Activated T-cell treated with anti-CD3 and anti-CD28 coated beads, Interleukin-2, amount 50 U/mL, for 4 hours (primary cell): ENCODE measurements around the gene MX1. TPM values are rescaled to one million over a fixed set of nuclear protein-coding genes. Genes with fewer than 3 reads are reported as not detected.
"Not testable (repeated sequence)": the region's sequence is repeated elsewhere in the genome, so short reads cannot be mapped to it uniquely, and the experiment has no call there.

ENCODE experiments used
- ATAC-seq, 2 donors: fragments of 200-7000 bp; cut with Tn5 transposase; one replicate each; pipeline ENCODE4 v1.10.0; 2021
- DNase-seq: peaks from one replicate; pipeline ENCODE4 v3.0.0-alpha.2; 2020
- H3K27me3 Mint-ChIP-seq: one replicate; pipeline ENCODE4 v1.8.0; 2021; ENCODE audit warnings: low read depth, mixed read lengths
- H3K36me3 Mint-ChIP-seq: one replicate; pipeline ENCODE4 v1.8.0; 2022; ENCODE audit warnings: mixed read lengths; ENCODE audit not compliant: insufficient read depth
- H3K4me1 Mint-ChIP-seq: one replicate; pipeline ENCODE4 v1.8.0; 2021; ENCODE audit warnings: low read depth, mixed read lengths
- H3K4me3 Mint-ChIP-seq: one replicate; pipeline ENCODE4 v1.8.0; 2021; ENCODE audit warnings: mild to moderate bottlenecking, moderate library complexity, mixed read lengths
- H3K9me3 Mint-ChIP-seq: one replicate; pipeline ENCODE4 v1.8.0; 2021; ENCODE audit warnings: mixed read lengths
- total RNA-seq, 3 donors: library from RNA; stranded (reverse); gene quantifications; one replicate each; pipeline ENCODE4 v1.2.1, GENCODE V29; 2021

The MX1 gene
- total RNA-seq, 3 donors from 2014 or later = 13.8 to 33.8 (median 22.7) TPM

GRCh38 chr21:41419921-41420862 lies 5.8 kb upstream of the MX1 start:
- H3K9me3 Mint-ChIP-seq = peaks cover 13% of the 10 kb centered on the region
- H3K4me1 Mint-ChIP-seq = peaks cover 43% of the 10 kb centered on the region

GRCh38 chr21:41420998-41421397 lies 5.0 kb upstream of the MX1 start:
- H3K27me3 Mint-ChIP-seq, H3K9me3 Mint-ChIP-seq, ATAC-seq, DNase-seq, H3K36me3 Mint-ChIP-seq: not testable (repeated sequence)
- Mint-ChIP-seq H3K4me1 (peaks cover 49% of the 10 kb centered on the region), H3K4me3 (peak overlapping the region; percentile 81)

More at GRCh38 chr21:41419921-41420862, 5.8 kb upstream of the MX1 start:
- Mint-ChIP-seq H3K4me3 (peak overlapping the region; percentile 81), H3K27me3 (no peaks in the 10 kb centered on the region), H3K36me3 (no peaks in the 10 kb centered on the region)
- DNase-seq = peak; percentile 57
- peak; percentile 81 to 83 for ATAC-seq

- H3K4me1 Mint-ChIP-seq = peaks cover 61% of the 10 kb centered on the region
- H3K27me3 Mint-ChIP-seq = no peaks in the 10 kb centered on the region
- ATAC-seq (no peak), DNase-seq (no peak)
- no peak overlapping the region for H3K4me3 Mint-ChIP-seq
- H3K36me3 Mint-ChIP-seq = no peaks in the 10 kb centered on the region
- peaks cover 3% of the 10 kb centered on the region for H3K9me3 Mint-ChIP-seq
These were observed 3.3 kb upstream of the MX1 start for GRCh38 chr21:41422546-41423304.

- not testable (repeated sequence) for H3K9me3 Mint-ChIP-seq, H3K4me3 Mint-ChIP-seq, H3K27me3 Mint-ChIP-seq, DNase-seq, ATAC-seq, H3K36me3 Mint-ChIP-seq
- H3K4me1 Mint-ChIP-seq = peaks cover 66% of the 10 kb centered on the region
These were observed 2.8 kb upstream of the MX1 start for GRCh38 chr21:41423305-41423636.

GRCh38 chr21:41425588-41425953 lies 468 bp upstream of the MX1 start:
- Mint-ChIP-seq H3K27me3 (no peaks in the 10 kb centered on the region), H3K9me3 (no peaks in the 10 kb centered on the region), H3K4me1 (peaks cover 66% of the 10 kb centered on the region), H3K36me3 (peaks cover 11% of the 10 kb centered on the region), H3K4me3 (peak overlapping the region; percentile 94)
- no peak for DNase-seq
- ATAC-seq = peak in 1 of 2 donors; percentile 2

GRCh38 chr21:41426676-41427404 lies 801 bp downstream of the MX1 start:
- DNase-seq = no peak
- H3K36me3 Mint-ChIP-seq = peaks cover 16% of the 10 kb centered on the region
- peak in 1 of 2 donors; percentile 14 for ATAC-seq
- H3K27me3 Mint-ChIP-seq = no peaks in the 10 kb centered on the region
- peak overlapping the region; percentile 94 for H3K4me3 Mint-ChIP-seq
- no peaks in the 10 kb centered on the region for H3K9me3 Mint-ChIP-seq
- peaks cover 64% of the 10 kb centered on the region for H3K4me1 Mint-ChIP-seq

- ATAC-seq (no peak), DNase-seq (no peak)
- Mint-ChIP-seq H3K27me3 (no peaks in the 10 kb centered on the region), H3K4me3 (peak overlapping the region; percentile 94), H3K4me1 (peaks cover 62% of the 10 kb centered on the region), H3K9me3 (no peaks in the 10 kb centered on the region), H3K36me3 (peaks cover 23% of the 10 kb centered on the region)
These were observed 1.5 kb downstream of the MX1 start for GRCh38 chr21:41427556-41427955.

GRCh38 chr21:41428311-41428710 lies 2.3 kb downstream of the MX1 start:
- no peaks in the 10 kb centered on the region for H3K9me3 Mint-ChIP-seq
- peaks cover 61% of the 10 kb centered on the region for H3K4me1 Mint-ChIP-seq
- DNase-seq (no peak), ATAC-seq (no peak)
- H3K4me3 Mint-ChIP-seq = peak overlapping the region; percentile 94
- H3K27me3 Mint-ChIP-seq = no peaks in the 10 kb centered on the region
- peaks cover 30% of the 10 kb centered on the region for H3K36me3 Mint-ChIP-seq

- no peak overlapping the region for H3K4me3 Mint-ChIP-seq
- no peaks in the 10 kb centered on the region for H3K9me3 Mint-ChIP-seq
- peaks cover 34% of the 10 kb centered on the region for H3K36me3 Mint-ChIP-seq
- H3K27me3 Mint-ChIP-seq = no peaks in the 10 kb centered on the region
- no peak for ATAC-seq
- DNase-seq = no peak
- peaks cover 57% of the 10 kb centered on the region for H3K4me1 Mint-ChIP-seq
These were observed 2.8 kb downstream of the MX1 start for GRCh38 chr21:41428847-41429246.

GRCh38 chr21:41429305-41429704 lies 3.3 kb downstream of the MX1 start:
- Mint-ChIP-seq H3K27me3 (no peaks in the 10 kb centered on the region), H3K4me1 (peaks cover 55% of the 10 kb centered on the region), H3K36me3 (peaks cover 37% of the 10 kb centered on the region), H3K9me3 (peaks cover under 1% of the 10 kb centered on the region), H3K4me3 (no peak overlapping the region)
- DNase-seq = no peak
- ATAC-seq = no peak

- peaks cover 51% of the 10 kb centered on the region for H3K4me1 Mint-ChIP-seq
- ATAC-seq (no peak), DNase-seq (no peak)
- H3K4me3 Mint-ChIP-seq = no peak overlapping the region
- no peaks in the 10 kb centered on the region for H3K27me3 Mint-ChIP-seq
- peaks cover 7% of the 10 kb centered on the region for H3K9me3 Mint-ChIP-seq
- H3K36me3 Mint-ChIP-seq = peaks cover 45% of the 10 kb centered on the region
These were observed 4.0 kb downstream of the MX1 start for GRCh38 chr21:41429925-41430491.

- DNase-seq (no peak), ATAC-seq (no peak)
- Mint-ChIP-seq H3K36me3 (peaks cover 62% of the 10 kb centered on the region), H3K27me3 (no peaks in the 10 kb centered on the region), H3K4me1 (peaks cover 44% of the 10 kb centered on the region), H3K9me3 (peaks cover 8% of the 10 kb centered on the region), H3K4me3 (no peak overlapping the region)
These were observed 5.9 kb downstream of the MX1 start for GRCh38 chr21:41431788-41432548.

- Mint-ChIP-seq H3K9me3 (peaks cover 8% of the 10 kb centered on the region), H3K4me3 (no peak overlapping the region)
These were observed 6.8 kb downstream of the MX1 start for GRCh38 chr21:41432562-41433460.

More at GRCh38 chr21:41432562-41433460, 6.8 kb downstream of the MX1 start:
- Mint-ChIP-seq H3K27me3 (no peaks in the 10 kb centered on the region), H3K36me3 (peaks cover 67% of the 10 kb centered on the region), H3K4me1 (peaks cover 35% of the 10 kb centered on the region)
- no peak for DNase-seq
- no peak for ATAC-seq
